Keratinocyte (primary cell): ENCODE data around the gene FAIM2. TPM values are rescaled to one million over a fixed set of nuclear protein-coding genes. Genes with fewer than 3 reads are reported as not detected.

Experiments
- DNase-seq: peaks from one replicate; pipeline ENCODE4 v3.0.0-alpha.2; 2011; ENCODE audit warnings: low read depth, missing footprints, low spot score
- FAIRE-seq: peaks from 2 replicates; lab custom pipeline; 2011; peaks lifted over from hg19 to GRCh38; lab: Jason Lieb, UNC
- H2AFZ ChIP-seq: 2 replicates; pipeline ENCODE4 v1.6.0; 2012; ENCODE audit warnings: low read length, control low read depth, inconsistent platforms; ENCODE audit not compliant: control insufficient read depth
- H3K27ac ChIP-seq: 2 replicates; pipeline ENCODE4 v1.5.1; 2011; ENCODE audit warnings: low read length; ENCODE audit not compliant: control insufficient read depth, insufficient read depth
- H3K27me3 ChIP-seq: 3 replicates; pipeline ENCODE4 v1.6.0; 2011; ENCODE audit warnings: low read length; ENCODE audit not compliant: control insufficient read depth, insufficient read depth; ENCODE audit errors: extremely low read depth
- H3K36me3 ChIP-seq, 2 experiments: 2 replicates in 1 of 2; 3 replicates in 1 of 2; pipeline ENCODE4 v1.5.1; 2011; ENCODE audit warnings: low read length in 2 of 2, mild to moderate bottlenecking in 1 of 2; ENCODE audit not compliant: control insufficient read depth in 2 of 2, insufficient read depth in 2 of 2; ENCODE audit errors: extremely low read depth in 1 of 2
- H3K4me1 ChIP-seq: 3 replicates; pipeline ENCODE4 v1.5.1; 2011; ENCODE audit warnings: low read length; ENCODE audit not compliant: control insufficient read depth, insufficient read depth; ENCODE audit errors: extremely low read depth
- H3K4me2 ChIP-seq: 3 replicates; pipeline ENCODE4 v1.6.0; 2011; ENCODE audit warnings: low read depth, low read length; ENCODE audit not compliant: control insufficient read depth, insufficient read depth; ENCODE audit errors: extremely low read depth
- H3K4me3 ChIP-seq, 3 experiments: fragments of 200-600 bp in 1 of 3; sonication (generic) in 1 of 3; 2 replicates in 2 of 3; 3 replicates in 1 of 3; pipeline ENCODE4 v1.5.1; 2011 to 2016; ENCODE audit warnings: low read length in 3 of 3, mild to moderate bottlenecking in 3 of 3, control low read depth in 2 of 3, inconsistent platforms in 1 of 3, low read depth in 1 of 3, mixed read lengths in 1 of 3, mixed run types in 1 of 3, moderate library complexity in 1 of 3; ENCODE audit not compliant: control insufficient read depth in 2 of 3, insufficient read depth in 2 of 3; ENCODE audit errors: extremely low read depth in 1 of 3
- H3K79me2 ChIP-seq: 2 replicates; pipeline ENCODE4 v1.6.0; 2012; ENCODE audit warnings: low read length; ENCODE audit not compliant: control insufficient read depth, insufficient read depth
- H3K9ac ChIP-seq: 3 replicates; pipeline ENCODE4 v1.6.0; 2011; ENCODE audit warnings: low read length; ENCODE audit not compliant: control insufficient read depth, insufficient read depth; ENCODE audit errors: extremely low read depth
- H3K9me1 ChIP-seq: 3 replicates; pipeline ENCODE4 v1.6.0; 2011; ENCODE audit warnings: low read length; ENCODE audit not compliant: control insufficient read depth, insufficient read depth; ENCODE audit errors: extremely low read depth
- H3K9me3 ChIP-seq: 2 replicates; pipeline ENCODE4 v1.5.1; 2012; ENCODE audit warnings: low read depth, low read length; ENCODE audit not compliant: control insufficient read depth
- H4K20me1 ChIP-seq: 3 replicates; pipeline ENCODE4 v1.6.0; 2011; ENCODE audit warnings: low read length; ENCODE audit not compliant: control insufficient read depth, insufficient read depth; ENCODE audit errors: extremely low read depth
- CTCF ChIP-seq, 3 experiments: IDR thresholded peaks in 1 of 3; conservative IDR thresholded peaks in 1 of 3; optimal IDR thresholded peaks in 1 of 3; 2 replicates in 2 of 3; 3 replicates in 1 of 3; pipeline versions ENCODE3 to v1.5.1; 2011; ENCODE audit warnings: low read length in 3 of 3, mild to moderate bottlenecking in 3 of 3, moderate library complexity in 2 of 3, control low read depth in 1 of 3, inconsistent platforms in 1 of 3; ENCODE audit not compliant: insufficient read depth in 2 of 3; ENCODE audit errors: extremely low read depth in 1 of 3
- EZH2 ChIP-seq: IDR thresholded peaks from one replicate; pipeline ENCODE4 v1.6.1; 2012; ENCODE audit warnings: inconsistent platforms, mild to moderate bottlenecking, low read length, moderate library complexity
- dilution Hi-C: fragments of 300-500 bp; cut with MboI; formaldehyde crosslinking; loops from one replicate; pipeline ENCODE4 v1.7.0; 2020; ENCODE audit warnings: low sequenced_read_pairs; ENCODE audit not compliant: extremely low pct_ligation_motif_present
- polyA plus RNA-seq, 5 experiments: library from polyadenylated mRNA; depleted of rRNA in 3 of 5; stranded (reverse) in 3 of 5; stranded (forward) in 1 of 5; unstranded in 1 of 5; fragments of >200 nt; gene quantifications; 1 replicate in 1 of 5; 2 replicates in 3 of 5; 3 replicates in 1 of 5; pipeline versions ENCODE4 v1.2.1 to v1.2.3, GENCODE V29; 2011 to 2012; ENCODE audit warnings: missing spikeins in 2 of 5, low read depth in 1 of 5, low replicate concordance in 1 of 5

Gene FAIM2
- polyA plus RNA-seq, 1 donor (not counting 4 experiments of a cell fraction or from before 2014, with no cell fraction given): not detected

- dilution Hi-C loops: no loop called here
- Histone ChIP-seq H4K20me1 (no peaks in the 10 kb centered on the region), H3K9me3 (no peaks in the 10 kb centered on the region), H2AFZ (no peak overlapping the region), H3K9me1 (no peaks in the 10 kb centered on the region), H3K27ac (no peak overlapping the region), H3K36me3 (no peaks in the 10 kb centered on the region), H3K9ac (no peak overlapping the region), H3K27me3 (peaks cover 2% of the 10 kb centered on the region), H3K4me2 (no peak overlapping the region), H3K79me2 (no peaks in the 10 kb centered on the region), H3K4me1 (peaks cover 7% of the 10 kb centered on the region), H3K4me3 (no peak overlapping the region)
- no peak for TF ChIP-seq EZH2
- no peak for TF ChIP-seq CTCF (optimal IDR thresholded peaks at IDR 0.05 in 1 of 3, IDR thresholded peaks at IDR 0.05 in 1 of 3, conservative IDR thresholded peaks at IDR 0.05 in 1 of 3; ENCODE audit: extremely low read depth in 1 of 3, insufficient read depth in 2 of 3, low read length in 3 of 3)
- FAIRE-seq: no peak
- DNase-seq: no peak
These were observed 7.5 kb upstream of the FAIM2 start for GRCh38 chr12:49911213-49911605.

GRCh38 chr12:49910331-49911212, 6.9 kb upstream of the FAIM2 start:
- dilution Hi-C loops: no loop called here

More at GRCh38 chr12:49910331-49911212, 6.9 kb upstream of the FAIM2 start:
- no peaks in the 10 kb centered on the region for H3K9me3 ChIP-seq
- H3K4me1 ChIP-seq: peaks cover 7% of the 10 kb centered on the region
- no peak overlapping the region for H3K4me2 ChIP-seq
- H4K20me1 ChIP-seq: no peaks in the 10 kb centered on the region
- FAIRE-seq (no peak), DNase-seq (no peak)
- no peaks in the 10 kb centered on the region for H3K36me3 ChIP-seq
- H3K9ac ChIP-seq: no peak overlapping the region
- H3K79me2 ChIP-seq: no peaks in the 10 kb centered on the region
- peaks cover 3% of the 10 kb centered on the region for H3K27me3 ChIP-seq
- no peaks in the 10 kb centered on the region for H3K9me1 ChIP-seq
- no peak overlapping the region for H3K27ac ChIP-seq
- H2AFZ ChIP-seq: no peak overlapping the region
- H3K4me3 ChIP-seq: no peak overlapping the region
- no peak for TF ChIP-seq EZH2
- TF ChIP-seq CTCF (optimal IDR thresholded peaks at IDR 0.05 in 1 of 3, IDR thresholded peaks at IDR 0.05 in 1 of 3, conservative IDR thresholded peaks at IDR 0.05 in 1 of 3; ENCODE audit: extremely low read depth in 1 of 3, insufficient read depth in 2 of 3, low read length in 3 of 3): no peak
